Vagina (tissue), 2 donors: ENCODE data around the gene BMERB1.

Source experiments
- CTCF ChIP-seq, 3 experiments: fragments of 450-650 bp in 2 of 3; fragments of 200-600 bp in 1 of 3; sonication (generic) in 1 of 3; IDR thresholded peaks; one replicate each; pipeline ENCODE4 v1.5.1; 2017 to 2019; ENCODE audit warnings: antibody characterized with exemption in 3 of 3, mild to moderate bottlenecking in 2 of 3, moderate library complexity in 2 of 3
- POLR2A ChIP-seq, 2 donors: fragments of 450-650 bp; IDR thresholded peaks; one replicate each; pipeline ENCODE4 v1.6.1; 2017; ENCODE audit warnings: antibody characterized with exemption in 2 of 2, mild to moderate bottlenecking in 2 of 2, moderate library complexity in 2 of 2

- TF ChIP-seq CTCF (IDR thresholded peaks at IDR 0.05) (no peak), POLR2A (IDR thresholded peaks at IDR 0.05) (no peak)
Observed at GRCh38 chr16:15507959-15508627, 73.7 kb downstream of the BMERB1 start.
